PFSK-1 (cell line): Measurements from ENCODE around the gene GABRB3.

ENCODE experiments used
- POLR2AphosphoS5 ChIP-seq: IDR thresholded peaks from 2 replicates; pipeline ENCODE4 v1.6.1; 2012; ENCODE audit warnings: low read depth, mild to moderate bottlenecking, control low read depth, low read length, moderate library complexity
- TAF1 ChIP-seq: IDR thresholded peaks from 2 replicates; pipeline ENCODE4 v1.6.1; 2012; ENCODE audit warnings: low read length, control low read depth, borderline replicate concordance; ENCODE audit not compliant: insufficient read depth
- TF ChIP-seq, protein P1 (sequence below), 2 experiments: IDR thresholded peaks; 2 replicates each; pipeline versions ENCODE4 v1.6.1 to v1.8.0; 2011 to 2012; ENCODE audit warnings: low read depth in 2 of 2, low read length in 2 of 2, control low read depth in 1 of 2, inconsistent platforms in 1 of 2, mild to moderate bottlenecking in 1 of 2, moderate library complexity in 1 of 2; ENCODE audit not compliant: insufficient read depth in 1 of 2

GRCh38 chr15:26580943-26581342 is 191.9 kb downstream of the GABRB3 start:
- TF ChIP-seq, protein P1, sequence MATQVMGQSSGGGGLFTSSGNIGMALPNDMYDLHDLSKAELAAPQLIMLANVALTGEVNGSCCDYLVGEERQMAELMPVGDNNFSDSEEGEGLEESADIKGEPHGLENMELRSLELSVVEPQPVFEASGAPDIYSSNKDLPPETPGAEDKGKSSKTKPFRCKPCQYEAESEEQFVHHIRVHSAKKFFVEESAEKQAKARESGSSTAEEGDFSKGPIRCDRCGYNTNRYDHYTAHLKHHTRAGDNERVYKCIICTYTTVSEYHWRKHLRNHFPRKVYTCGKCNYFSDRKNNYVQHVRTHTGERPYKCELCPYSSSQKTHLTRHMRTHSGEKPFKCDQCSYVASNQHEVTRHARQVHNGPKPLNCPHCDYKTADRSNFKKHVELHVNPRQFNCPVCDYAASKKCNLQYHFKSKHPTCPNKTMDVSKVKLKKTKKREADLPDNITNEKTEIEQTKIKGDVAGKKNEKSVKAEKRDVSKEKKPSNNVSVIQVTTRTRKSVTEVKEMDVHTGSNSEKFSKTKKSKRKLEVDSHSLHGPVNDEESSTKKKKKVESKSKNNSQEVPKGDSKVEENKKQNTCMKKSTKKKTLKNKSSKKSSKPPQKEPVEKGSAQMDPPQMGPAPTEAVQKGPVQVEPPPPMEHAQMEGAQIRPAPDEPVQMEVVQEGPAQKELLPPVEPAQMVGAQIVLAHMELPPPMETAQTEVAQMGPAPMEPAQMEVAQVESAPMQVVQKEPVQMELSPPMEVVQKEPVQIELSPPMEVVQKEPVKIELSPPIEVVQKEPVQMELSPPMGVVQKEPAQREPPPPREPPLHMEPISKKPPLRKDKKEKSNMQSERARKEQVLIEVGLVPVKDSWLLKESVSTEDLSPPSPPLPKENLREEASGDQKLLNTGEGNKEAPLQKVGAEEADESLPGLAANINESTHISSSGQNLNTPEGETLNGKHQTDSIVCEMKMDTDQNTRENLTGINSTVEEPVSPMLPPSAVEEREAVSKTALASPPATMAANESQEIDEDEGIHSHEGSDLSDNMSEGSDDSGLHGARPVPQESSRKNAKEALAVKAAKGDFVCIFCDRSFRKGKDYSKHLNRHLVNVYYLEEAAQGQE (IDR thresholded peaks at IDR 0.05; ENCODE audit: insufficient read depth in 1 of 2, low read depth in 2 of 2, low read length in 2 of 2) = no peak
- TF ChIP-seq TAF1 (no peak), POLR2AphosphoS5 (no peak)
